Lung (tissue), 12 donors: Measurements from ENCODE around the gene GRM4. TPM values are rescaled to one million over a fixed set of nuclear protein-coding genes. Genes with fewer than 3 reads are reported as not detected.

Experiments
- ATAC-seq: fragments of 200-7000 bp; cut with Tn5 transposase; one replicate; pipeline ENCODE4 v1.9.1; 2020; ENCODE audit warnings: moderate number of reproducible peaks; ENCODE audit not compliant: insufficient read depth, low FRiP score
- DNase-seq, 3 donors: peaks; one replicate each; pipeline ENCODE4 v3.0.0-alpha.2; 2013 to 2017
- H3K27ac ChIP-seq, 2 donors: one replicate each; pipeline ENCODE4 v1.5.1; 2013; ENCODE audit warnings: mild to moderate bottlenecking in 2 of 2, moderate library complexity in 2 of 2, control low read depth in 1 of 2, inconsistent platforms in 1 of 2, low read depth in 1 of 2, low read length in 1 of 2
- H3K27me3 ChIP-seq, 3 donors: one replicate each; pipeline ENCODE4 v1.5.1; 2013; ENCODE audit warnings: low read length in 2 of 3; ENCODE audit not compliant: control insufficient read depth in 3 of 3, insufficient read depth in 3 of 3
- H3K36me3 ChIP-seq, 4 donors: one replicate each; pipeline ENCODE4 v1.5.1; 2013; ENCODE audit warnings: low read length in 4 of 4, mild to moderate bottlenecking in 1 of 4, moderate library complexity in 1 of 4; ENCODE audit not compliant: control insufficient read depth in 4 of 4, insufficient read depth in 4 of 4
- H3K4me1 ChIP-seq, 5 donors: one replicate each; pipeline ENCODE4 v1.5.1; 2013; ENCODE audit warnings: low read length in 5 of 5, mild to moderate bottlenecking in 2 of 5, moderate library complexity in 1 of 5; ENCODE audit not compliant: control insufficient read depth in 5 of 5, insufficient read depth in 5 of 5
- H3K4me3 ChIP-seq: one replicate; pipeline ENCODE4 v1.5.1; 2013; ENCODE audit warnings: mild to moderate bottlenecking, control low read depth, moderate library complexity
- H3K9ac ChIP-seq, 2 donors: one replicate each; pipeline ENCODE4 v1.5.1; 2013; ENCODE audit warnings: low read length in 2 of 2, control low read depth in 1 of 2; ENCODE audit not compliant: insufficient read depth in 1 of 2
- H3K9me3 ChIP-seq, 4 donors: one replicate each; pipeline ENCODE4 v1.5.1; 2013; ENCODE audit warnings: low read length in 3 of 4, mild to moderate bottlenecking in 1 of 4, moderate library complexity in 1 of 4; ENCODE audit not compliant: control insufficient read depth in 4 of 4, insufficient read depth in 3 of 4
- CTCF ChIP-seq: IDR thresholded peaks from 2 replicates; pipeline ENCODE4 v1.5.1; 2012; ENCODE audit warnings: mild to moderate bottlenecking; ENCODE audit errors: control extremely low read depth, extremely low read depth
- WGBS, 2 donors: extraction: QIAGEN DNeasy Blood & Tissue Kit; methylation state at CpG; one replicate each; pipeline ENCODE4 v1.1.7; 2013; 5-methylcytosine and 5-hydroxymethylcytosine counted together
- polyA plus RNA-seq, 2 donors: library from polyadenylated mRNA; stranded (reverse); fragments of 200-250 nt; gene quantifications; one replicate each; pipeline ENCODE4 v1.2.1, GENCODE V29; 2013
- total RNA-seq, 2 donors: library from RNA; depleted of rRNA in 1 of 2; stranded (reverse); fragments of >200 nt in 1 of 2; gene quantifications; one replicate each; pipeline ENCODE4 v1.2.1, GENCODE V29; 2014 to 2021
- donor health status: control.
- donor health status: control.
- donor health status: Bipolar disorder and iron deficiency.
- donor health status: healthy.
- donor health status: DM: yes; HTN: yes; CAD: no.

The GRM4 gene
- total and polyA plus RNA-seq, 4 donors = 0.02 to 0.34 (median 0.09) TPM

DNA sequence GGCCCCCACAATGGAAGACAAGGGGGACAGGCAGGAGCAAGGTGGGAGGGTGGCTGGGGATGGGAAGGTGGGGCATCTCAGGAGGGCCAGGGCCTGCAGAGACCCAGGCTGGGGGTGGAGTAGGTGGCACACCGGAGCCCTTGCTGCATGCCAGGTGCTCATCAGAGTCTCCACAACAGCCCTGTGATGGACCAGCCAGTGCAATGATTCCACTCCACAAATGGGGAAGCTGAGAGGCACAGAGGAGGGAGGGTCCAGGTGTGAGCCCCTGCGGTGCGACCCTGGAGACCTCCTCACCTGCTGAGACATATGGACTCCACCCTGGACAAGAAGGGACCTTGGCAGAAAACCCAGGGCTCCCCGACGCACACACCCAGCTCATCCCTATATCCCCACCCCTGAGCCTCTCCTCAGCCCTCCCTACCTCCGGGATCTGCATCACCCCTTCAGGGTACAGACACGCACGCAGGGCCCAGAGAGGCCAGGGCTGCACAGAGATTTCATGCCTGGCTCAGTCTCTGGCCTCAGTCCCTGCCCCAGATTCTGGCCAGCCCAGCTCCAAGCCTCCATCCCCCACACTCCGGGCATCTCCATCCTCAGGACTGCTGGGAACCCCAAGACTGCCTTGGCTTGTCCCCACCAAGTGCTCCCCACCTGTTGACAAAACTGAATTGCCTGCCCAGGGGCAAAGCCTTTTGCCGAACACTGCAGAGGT is 7.1 kb upstream of the GRM4 start:
- H3K4me1 ChIP-seq = peaks cover 0 to 19% (median 2%) of the 10 kb centered on the region in 5 donors
- no peak for DNase-seq
- H3K4me3 ChIP-seq = no peak overlapping the region
- H3K9ac ChIP-seq = no peak overlapping the region
- no peak for TF ChIP-seq CTCF
- ATAC-seq = no peak
- H3K27ac ChIP-seq = no peak overlapping the region
- H3K9me3 ChIP-seq = no peaks in the 10 kb centered on the region
- peaks cover 0 to 36% (median 12%) of the 10 kb centered on the region in 3 donors for H3K27me3 ChIP-seq
- H3K36me3 ChIP-seq = no peaks in the 10 kb centered on the region
- WGBS, 2 donors = 84 to 88% methylated on average over 10 of the region's 10 CpGs

DNA sequence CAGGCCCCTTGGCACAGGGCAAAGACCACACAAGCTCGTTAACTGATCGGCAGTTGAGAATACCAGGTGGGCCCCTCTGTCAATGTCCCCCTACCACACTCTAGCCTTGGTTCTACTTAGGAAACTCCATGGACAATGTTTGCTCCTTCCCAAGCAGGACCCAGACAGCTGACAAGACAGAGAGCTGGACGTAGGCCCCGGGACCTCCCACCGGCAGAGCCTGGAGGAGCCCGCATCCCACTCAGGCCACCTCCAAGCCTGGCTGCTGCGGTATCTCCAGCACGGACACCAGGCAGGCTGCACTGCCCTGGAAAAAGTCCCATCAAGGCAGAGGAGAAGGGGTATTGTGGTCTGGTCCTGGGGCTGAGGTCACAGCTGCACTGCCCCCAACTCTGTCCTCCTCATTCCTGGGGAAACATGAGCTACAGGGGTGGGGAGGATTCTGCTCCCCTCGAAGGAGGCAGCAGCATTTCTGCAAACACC is 6.2 kb upstream of the GRM4 start:
- no peak overlapping the region for H3K4me3 ChIP-seq
- peaks cover 0 to 19% (median 2%) of the 10 kb centered on the region in 5 donors for H3K4me1 ChIP-seq
- 52 to 55% methylated on average over 9 of the region's 9 CpGs for WGBS, 2 donors
- TF ChIP-seq CTCF = no peak
- no peak for DNase-seq
- no peak overlapping the region for H3K27ac ChIP-seq
- peaks cover 3 to 37% (median 12%) of the 10 kb centered on the region in 3 donors for H3K27me3 ChIP-seq
- no peaks in the 10 kb centered on the region for H3K9me3 ChIP-seq
- no peaks in the 10 kb centered on the region for H3K36me3 ChIP-seq
- no peak for ATAC-seq
- H3K9ac ChIP-seq = no peak overlapping the region

GRCh38 chr6:34151321-34152041 is 5.6 kb upstream of the GRM4 start:
- peaks cover 0 to 17% (median 2%) of the 10 kb centered on the region in 5 donors for H3K4me1 ChIP-seq
- H3K4me3 ChIP-seq = no peak overlapping the region
- WGBS, 2 donors = 12 to 15% methylated on average over 21 of the region's 21 CpGs
- H3K36me3 ChIP-seq = no peaks in the 10 kb centered on the region
- H3K9me3 ChIP-seq = no peaks in the 10 kb centered on the region
- peaks cover 5 to 43% (median 12%) of the 10 kb centered on the region in 3 donors for H3K27me3 ChIP-seq
- no peak overlapping the region for H3K27ac ChIP-seq
- no peak overlapping the region for H3K9ac ChIP-seq
- no peak for TF ChIP-seq CTCF
- no peak for DNase-seq
- no peak for ATAC-seq
